GM19395 (cell line): ENCODE data around the gene OR6X1.
A peak's percentile ranks its signal among the peaks of the same experiment; 100 is the strongest.

Experiments used
- ATAC-seq: cut with Tn5 transposase; IDR thresholded peaks from one replicate; pipeline ENCODE4 v1.9.1; 2021; ENCODE audit warnings: mild to moderate bottlenecking, moderate library complexity; ENCODE audit not compliant: unreplicated experiment

Gene OR6X1, protein sequence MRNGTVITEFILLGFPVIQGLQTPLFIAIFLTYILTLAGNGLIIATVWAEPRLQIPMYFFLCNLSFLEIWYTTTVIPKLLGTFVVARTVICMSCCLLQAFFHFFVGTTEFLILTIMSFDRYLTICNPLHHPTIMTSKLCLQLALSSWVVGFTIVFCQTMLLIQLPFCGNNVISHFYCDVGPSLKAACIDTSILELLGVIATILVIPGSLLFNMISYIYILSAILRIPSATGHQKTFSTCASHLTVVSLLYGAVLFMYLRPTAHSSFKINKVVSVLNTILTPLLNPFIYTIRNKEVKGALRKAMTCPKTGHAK

DNA sequence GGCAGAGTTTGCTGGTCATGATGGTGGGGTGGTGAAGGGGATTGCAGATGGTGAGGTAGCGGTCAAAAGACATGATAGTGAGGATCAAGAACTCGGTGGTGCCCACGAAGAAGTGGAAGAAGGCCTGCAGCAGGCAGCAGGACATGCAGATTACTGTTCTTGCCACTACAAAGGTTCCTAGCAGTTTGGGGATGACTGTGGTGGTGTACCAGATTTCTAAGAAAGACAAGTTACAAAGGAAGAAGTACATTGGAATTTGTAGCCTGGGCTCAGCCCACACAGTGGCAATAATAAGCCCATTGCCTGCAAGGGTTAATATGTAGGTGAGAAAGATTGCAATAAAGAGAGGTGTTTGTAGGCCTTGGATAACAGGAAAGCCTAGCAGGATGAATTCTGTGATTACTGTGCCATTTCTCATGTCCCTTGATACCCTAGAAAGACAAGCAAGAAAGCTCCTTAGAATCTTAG is at the start of gene OR6X1:
TSS of gene OR6X1 (minus strand) at position 418 of the 468 bp plus-strand sequence. CDS start at position 418, 0 bp downstream.
- no peak for ATAC-seq

DNA sequence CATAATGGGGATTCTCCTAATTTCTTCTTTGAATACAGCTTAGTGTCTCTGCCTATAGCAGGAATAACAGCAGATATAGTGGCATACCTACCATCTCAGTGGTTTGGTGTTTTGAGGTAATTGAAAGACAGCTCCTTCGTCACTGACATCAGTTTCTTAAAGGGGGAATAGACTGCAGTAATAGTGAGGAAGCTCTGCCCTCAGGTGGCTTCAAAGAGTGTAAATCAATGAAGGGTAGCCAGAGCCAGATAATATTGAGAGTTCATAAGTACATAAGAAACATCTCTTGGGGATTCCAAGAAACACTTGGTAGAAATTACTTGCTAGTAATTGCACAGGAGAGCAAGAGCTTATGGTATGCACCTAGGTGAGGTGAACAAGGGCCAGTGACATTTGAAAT is 47.4 kb upstream of the OR6X1 start:
- no peak for ATAC-seq

- no peak for ATAC-seq
Measured at GRCh38 chr11:123800036-123800435, 45.7 kb upstream of the OR6X1 start.

GRCh38 chr11:123799438-123799837 is 45.1 kb upstream of the OR6X1 start:
- ATAC-seq: no peak

- no peak for ATAC-seq
Measured at GRCh38 chr11:123798513-123799252, 44.4 kb upstream of the OR6X1 start.

DNA sequence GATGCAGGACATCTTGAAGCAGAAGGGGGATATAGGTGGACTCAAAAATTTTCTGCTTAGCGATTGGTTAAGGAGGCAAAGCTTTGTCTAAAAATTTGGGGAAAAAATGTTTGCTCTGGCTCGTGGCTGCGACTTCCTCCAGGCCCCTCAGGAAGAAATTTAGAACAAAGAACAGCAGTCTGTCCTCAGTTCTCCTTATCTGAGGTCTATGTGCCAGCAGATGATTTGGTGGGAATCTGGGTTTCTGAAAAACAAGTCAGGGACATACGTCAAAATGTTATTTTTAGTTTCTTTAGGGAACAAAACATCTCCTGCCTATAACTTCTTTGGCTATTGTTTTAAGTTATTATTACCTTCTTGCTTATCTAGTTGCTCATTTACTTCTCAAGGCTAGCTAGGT is 43.8 kb upstream of the OR6X1 start:
- ATAC-seq: no peak

- no peak for ATAC-seq
Measured at GRCh38 chr11:123797541-123797940, 43.2 kb upstream of the OR6X1 start.

GRCh38 chr11:123797114-123797513 is 42.8 kb upstream of the OR6X1 start:
- no peak for ATAC-seq

- ATAC-seq: no peak
Measured at GRCh38 chr11:123796226-123796625, 41.9 kb upstream of the OR6X1 start.

DNA sequence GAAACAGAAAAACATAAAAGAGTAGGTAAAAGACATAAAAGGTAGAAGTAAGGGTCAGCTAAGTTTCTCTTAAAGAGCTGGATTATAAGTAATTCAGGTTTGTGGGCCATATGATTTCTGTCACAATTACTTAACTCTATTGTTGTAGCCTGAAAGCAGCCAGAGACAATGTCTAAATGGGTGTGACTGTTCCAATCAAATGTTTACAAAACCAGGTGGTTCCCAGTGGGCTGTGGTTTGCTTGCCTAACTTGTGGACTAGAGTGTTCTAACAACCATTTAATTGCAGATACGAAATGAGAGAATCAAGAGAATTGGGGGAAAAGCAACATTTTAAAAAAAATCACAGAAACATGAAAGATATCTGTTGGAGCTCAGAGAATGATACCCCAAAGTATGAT is 29.2 kb upstream of the OR6X1 start:
- ATAC-seq: no peak

DNA sequence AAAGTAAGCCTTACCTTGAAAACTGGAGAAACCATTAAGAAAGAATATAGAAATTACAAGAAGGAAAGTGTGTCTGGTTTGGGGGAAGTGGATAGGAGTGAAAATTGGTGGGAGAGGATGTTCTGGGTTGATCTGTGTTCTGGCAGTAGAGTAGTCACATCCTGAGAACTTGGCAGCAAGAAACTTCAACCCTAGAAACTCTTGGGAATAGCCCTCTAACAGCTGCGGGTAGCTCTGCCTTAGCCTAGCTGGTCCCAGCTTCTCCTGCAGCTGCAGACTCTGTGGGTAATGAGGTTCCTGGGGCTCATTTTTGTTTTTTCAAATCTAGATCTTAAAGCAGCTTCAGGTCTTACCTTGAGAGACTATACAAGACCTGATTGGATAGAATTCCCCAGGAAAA is 24.2 kb upstream of the OR6X1 start:
- no peak for ATAC-seq

DNA sequence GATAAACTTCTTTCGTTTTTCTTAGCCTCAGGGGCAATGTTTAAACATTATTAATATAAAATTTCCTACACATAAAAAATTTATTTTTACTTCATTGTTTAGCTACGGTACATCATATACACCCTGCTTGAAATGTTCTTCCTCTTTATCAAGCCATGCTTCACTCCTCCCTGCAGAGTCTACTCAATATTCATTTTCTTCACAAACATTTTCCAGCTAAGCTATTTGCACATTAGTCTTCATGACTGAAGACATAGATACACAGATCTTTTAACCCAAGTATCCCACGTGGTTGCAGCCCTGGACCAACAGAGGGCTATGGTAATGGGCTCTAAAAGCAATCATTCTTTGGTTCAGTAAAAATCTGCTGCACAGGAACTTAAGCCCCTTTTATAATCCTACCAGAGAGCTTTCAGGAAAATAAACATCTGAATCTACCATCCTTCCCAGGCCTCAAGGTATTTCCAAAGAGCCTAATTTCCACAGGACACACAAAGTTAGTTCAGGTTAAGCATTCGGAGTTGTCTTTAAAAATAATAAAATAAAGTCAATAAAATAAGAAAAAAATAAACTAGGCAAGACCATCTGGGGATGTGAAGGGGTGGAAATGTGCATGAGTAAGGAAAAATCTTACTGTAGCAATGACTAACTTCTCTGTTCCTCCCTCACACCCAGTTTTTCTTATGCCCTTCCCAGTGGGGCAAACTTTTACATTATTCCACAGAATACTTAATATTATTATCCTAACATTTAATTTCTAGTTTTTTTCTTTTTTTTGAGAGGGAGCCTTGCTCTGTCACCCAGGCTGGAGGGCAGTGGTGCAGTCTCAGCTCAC is 21.6 kb upstream of the OR6X1 start:
- peak; percentile 13 for ATAC-seq

DNA sequence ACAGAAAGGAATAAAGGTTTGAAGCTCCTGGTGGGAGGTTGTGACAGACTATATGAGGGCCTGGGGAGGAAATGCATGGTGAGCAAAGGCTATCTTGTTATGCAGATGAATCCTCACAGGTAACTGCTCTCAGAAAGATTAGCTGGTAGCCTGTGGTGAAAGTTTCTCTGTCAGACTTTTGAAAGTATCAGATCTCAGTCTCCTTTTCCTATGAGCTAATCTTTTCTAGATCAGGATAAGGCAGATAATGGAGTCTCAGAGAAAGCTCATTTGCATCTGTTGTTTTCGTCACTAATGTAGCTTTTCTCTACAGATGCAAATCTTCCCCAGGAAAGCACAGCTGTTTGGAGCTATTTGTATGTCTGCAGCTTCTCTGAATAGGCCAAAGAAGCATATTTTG is 21.0 kb upstream of the OR6X1 start:
- peak; percentile 71 for ATAC-seq

- no peak for ATAC-seq
Measured at GRCh38 chr11:123773959-123774358, 19.6 kb upstream of the OR6X1 start.

GRCh38 chr11:123773026-123773425 is 18.7 kb upstream of the OR6X1 start:
- no peak for ATAC-seq

- ATAC-seq: no peak
Measured at GRCh38 chr11:123771664-123772063, 17.3 kb upstream of the OR6X1 start.

- no peak for ATAC-seq
Measured at GRCh38 chr11:123770712-123771111, 16.4 kb upstream of the OR6X1 start.

DNA sequence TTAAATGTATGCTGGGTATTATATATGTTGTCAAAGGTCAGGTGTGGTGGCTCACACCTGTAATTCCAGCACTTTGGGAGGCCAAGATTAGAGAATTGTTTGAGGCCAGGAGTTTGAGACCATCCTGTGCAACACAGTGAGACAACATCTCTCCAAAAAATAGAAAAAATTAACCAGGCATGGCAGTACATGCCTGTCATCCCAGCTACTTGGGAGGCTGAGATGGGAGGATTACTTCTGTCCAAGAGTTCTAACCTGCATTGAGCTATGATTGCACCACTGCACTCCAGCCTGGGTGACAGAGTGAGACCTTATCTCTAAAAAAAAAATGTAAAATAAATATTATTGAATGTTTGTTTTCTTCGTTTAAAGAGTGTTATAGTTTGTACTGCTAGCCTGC is 11.3 kb upstream of the OR6X1 start:
- ATAC-seq: no peak

GRCh38 chr11:123762422-123762821 is 8.1 kb upstream of the OR6X1 start:
- ATAC-seq: no peak

DNA sequence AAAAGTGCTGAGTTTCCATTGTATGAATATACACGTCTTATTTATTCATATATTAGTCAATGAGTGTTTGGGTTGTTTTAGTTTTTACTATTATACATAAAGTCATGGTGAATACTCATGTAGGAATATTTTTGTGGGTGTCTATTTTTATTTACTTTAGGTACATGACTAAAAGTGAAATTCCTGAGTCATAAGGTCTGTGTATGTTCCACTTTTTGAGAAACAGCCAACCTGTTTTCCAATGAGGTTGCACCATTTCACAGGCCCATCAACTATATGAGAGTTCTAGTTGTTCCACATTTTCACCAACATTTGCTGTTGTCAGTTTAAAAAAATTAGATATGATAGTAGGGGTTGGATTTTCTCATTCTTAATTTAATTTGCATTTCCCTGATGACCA is 6.6 kb upstream of the OR6X1 start:
- ATAC-seq: peak; percentile 86

- no peak for ATAC-seq
Measured at GRCh38 chr11:123757976-123758375, 3.7 kb upstream of the OR6X1 start.
